GM19467 (cell line): ENCODE data around the gene POPDC3.
A peak's percentile ranks its signal among the peaks of the same experiment; 100 is the strongest.
"Not testable (repeated sequence)": the region's sequence is repeated elsewhere in the genome, so short reads cannot be mapped to it uniquely, and the experiment has no call there.

Experiments used
- ATAC-seq: cut with Tn5 transposase; IDR thresholded peaks from one replicate; pipeline ENCODE4 v1.9.1; 2021; ENCODE audit warnings: mild to moderate bottlenecking, moderate library complexity; ENCODE audit not compliant: unreplicated experiment

The POPDC3 gene, protein sequence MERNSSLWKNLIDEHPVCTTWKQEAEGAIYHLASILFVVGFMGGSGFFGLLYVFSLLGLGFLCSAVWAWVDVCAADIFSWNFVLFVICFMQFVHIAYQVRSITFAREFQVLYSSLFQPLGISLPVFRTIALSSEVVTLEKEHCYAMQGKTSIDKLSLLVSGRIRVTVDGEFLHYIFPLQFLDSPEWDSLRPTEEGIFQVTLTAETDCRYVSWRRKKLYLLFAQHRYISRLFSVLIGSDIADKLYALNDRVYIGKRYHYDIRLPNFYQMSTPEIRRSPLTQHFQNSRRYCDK

DNA sequence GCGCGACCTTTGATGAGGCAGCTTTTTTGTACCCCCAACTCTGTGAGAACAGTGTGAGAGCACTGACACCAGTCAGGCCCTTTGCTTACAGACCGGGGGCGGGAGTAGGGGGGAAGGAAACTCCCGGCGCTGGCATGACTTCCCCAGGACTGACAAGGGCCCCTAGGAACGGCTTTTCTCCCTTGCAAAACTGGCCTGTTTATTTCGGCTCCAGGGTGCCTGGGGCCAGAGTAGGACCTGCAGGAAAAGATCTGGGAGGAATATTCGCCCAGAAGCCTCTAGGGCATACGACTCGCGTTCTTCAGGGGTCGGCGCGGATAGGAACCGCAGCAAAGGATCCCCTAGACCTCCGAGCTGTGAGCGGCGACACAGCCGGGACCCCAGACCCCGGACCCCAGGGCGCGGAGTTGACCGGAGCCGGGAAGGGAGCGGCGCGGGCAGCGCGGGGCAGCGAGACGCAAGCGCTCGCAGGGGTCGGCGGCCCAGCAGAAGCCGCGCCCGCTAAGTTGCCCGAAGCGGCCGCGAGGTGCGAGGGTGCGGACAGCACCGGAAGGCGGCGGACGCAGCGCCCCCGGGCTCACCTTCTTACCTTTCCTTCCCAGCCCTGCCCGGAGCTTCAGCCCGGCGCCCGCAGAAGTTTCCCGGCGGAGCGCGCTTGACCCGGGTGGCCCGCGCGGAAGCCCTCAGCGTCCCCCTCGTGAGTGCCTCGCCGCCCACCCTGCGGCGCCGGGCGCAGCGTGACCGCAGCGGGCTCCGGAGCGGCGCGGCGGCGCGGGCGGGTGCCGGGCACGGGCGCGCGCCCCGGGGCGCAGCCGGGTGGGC is at the start of gene POPDC3:
Gene POPDC3, minus strand, starts transcription at position 771 of the 822 bp plus-strand sequence. CDS start 18,105 bp downstream, outside the sequence.
- no peak for ATAC-seq

DNA sequence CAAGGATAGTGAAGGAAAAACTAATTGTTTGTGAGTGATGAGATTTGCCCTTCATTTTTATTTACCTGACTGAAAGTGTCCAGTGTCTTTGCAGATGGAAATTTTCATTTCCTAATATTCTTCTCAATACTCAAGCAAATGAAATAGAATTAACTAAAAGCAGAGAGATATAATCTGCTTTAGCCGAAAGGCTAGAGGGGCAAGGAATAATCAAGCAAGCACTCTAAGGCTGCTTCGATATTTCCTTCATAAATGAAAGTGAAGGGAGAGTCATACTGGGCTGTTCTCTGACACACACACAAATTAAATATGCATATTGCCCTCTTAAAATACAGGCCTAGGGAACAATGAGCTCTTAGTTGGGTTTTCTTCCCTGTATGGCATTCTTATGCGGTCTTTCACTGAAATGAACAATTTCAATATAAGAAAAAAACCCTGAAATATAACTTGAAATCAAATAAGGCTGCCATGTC is 47.5 kb upstream of the POPDC3 start:
- no peak for ATAC-seq

DNA sequence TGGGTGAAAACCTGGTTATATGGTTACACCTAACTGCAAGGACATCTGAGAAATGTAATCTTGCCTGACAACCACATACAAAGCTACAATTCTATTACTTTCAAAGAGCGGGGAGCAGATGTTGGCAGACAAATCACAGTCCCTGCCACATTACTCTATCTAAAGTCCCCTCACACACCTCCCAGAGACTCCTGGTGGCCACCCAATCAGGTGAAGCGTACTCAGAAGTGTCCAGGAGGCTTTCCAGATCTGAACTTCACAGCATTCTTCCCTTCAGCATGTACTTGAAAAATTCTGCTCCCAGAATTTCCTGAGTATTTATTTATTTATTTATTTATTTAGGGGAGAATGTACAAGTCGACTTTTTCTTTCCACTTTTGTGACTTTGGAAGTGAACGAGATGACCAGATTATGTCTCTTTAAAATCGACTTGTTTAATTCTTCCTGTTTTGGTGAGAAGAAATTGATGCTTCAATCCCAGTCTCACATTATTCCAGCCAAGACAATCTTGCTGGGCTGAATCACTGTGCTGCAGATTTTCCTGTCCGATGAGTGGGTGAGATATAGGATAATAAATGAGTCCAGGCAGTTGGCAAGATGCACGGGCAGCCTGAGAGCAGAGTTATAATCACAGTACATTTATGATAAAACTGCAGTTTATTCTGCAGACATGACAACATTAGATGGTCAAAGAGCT is 46.9 kb upstream of the POPDC3 start:
- no peak for ATAC-seq

DNA sequence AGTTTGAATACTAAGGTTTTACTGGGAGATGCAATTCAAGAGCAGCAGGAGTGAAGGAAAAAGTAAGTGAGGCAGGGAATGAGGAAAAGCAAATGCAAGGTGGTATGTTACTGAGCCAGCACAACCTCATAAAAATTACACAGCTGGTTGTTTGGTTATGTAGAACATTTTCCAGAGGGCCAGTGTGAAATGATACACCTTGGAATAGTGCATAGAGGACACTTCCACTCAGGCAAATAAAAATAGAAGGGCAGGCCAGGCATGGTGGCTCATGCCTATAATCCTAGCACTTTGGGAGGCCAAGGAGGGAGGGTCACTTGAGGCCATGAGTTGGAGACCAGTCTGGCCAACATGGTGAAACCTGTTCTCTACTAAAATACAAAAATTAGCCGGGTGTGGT is 43.4 kb upstream of the POPDC3 start:
- ATAC-seq, result no peak

DNA sequence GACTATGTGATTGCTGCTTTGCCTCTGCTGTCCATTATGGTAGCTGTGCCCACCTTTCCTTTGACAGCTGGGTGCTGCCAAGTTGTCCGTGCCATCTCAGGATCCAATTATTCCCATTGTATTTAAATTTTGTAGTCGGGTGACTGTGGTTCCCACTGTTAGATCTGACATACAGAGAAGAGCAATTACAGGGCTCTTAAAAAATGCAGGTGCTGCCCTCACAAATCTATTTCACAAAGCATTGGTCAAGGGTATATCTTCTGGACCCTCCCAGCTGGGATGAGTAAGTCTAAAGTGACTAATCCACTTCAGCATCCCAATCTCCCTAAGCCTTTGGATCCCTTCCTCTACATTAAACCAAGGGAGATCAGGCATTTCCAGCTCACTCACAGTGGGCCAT is 41.4 kb upstream of the POPDC3 start:
- ATAC-seq, result not testable (repeated sequence)

DNA sequence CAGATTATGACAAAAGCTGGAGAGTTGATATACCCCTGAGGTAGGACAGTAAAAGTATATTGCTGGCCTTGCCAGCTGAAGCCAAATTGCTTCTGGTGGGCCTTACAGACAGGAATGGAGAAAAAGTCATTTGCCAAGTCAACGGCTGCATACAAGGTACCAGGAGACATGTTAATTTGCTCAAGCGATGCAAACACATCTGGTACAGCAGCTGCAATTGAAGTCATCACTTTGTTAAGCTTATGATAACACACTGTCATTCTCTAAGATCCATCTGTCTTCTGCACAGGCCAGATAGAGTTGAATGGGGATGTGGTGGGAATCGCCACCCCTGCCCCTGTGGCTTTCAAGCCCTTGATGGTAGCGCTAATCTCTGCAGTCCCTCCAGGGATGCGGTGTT is 40.4 kb upstream of the POPDC3 start:
- ATAC-seq, result no peak

DNA sequence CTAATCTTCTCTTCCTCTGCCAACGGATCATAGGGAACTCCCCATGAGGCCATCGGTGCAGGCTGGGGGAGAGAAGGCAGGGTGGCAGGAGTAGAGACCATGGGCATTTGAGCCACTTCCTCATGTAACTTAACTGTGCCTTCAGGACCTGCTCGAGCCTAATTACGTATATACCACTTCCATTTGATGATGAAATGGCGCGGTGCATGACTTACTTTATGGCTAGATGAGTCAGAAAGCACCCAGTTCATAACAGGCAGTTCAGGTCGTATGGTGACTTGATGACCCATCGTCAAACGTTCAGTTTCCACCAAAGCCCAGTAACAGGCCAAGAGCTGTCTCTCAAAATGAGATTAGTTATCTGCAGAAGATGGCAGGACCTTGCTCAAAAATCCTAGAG is 39.4 kb upstream of the POPDC3 start:
- ATAC-seq, result not testable (repeated sequence)

DNA sequence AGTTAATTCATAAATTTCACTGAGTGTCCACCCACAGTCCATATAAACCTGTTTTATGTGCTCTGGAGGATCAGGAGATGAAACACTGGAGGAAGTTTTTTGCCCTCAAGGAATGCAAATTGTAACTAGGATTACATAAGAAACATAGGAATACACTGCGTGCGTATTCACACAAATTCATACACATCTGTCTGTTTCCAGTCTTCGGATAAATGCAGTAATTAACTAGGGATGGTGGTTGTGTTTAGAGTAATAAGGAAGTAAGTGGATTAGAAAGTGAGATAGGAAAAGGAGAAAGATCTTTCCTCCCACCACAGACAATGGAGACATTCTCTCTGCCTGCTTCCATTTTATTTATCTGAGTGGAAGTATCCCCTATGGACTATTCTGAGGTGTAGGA is 35.7 kb upstream of the POPDC3 start:
- ATAC-seq, result no peak

DNA sequence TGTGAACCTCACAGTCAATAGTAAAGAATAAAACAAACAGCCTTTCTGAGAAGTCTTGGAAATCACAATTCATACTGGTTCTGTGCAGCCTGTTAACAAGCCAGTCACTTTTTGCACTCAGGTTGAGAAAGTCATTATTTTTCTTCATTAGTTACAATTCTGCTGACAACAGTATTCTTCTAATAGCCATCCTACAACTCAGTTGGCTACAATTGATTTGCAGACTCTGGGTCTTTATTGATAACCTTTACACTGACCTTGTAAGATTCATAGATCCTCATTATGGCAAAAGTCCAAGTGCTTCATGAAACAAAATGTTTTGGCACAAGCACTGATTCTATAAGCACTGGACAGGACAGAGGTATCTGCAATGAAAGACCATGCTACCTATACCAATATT is 34.9 kb upstream of the POPDC3 start:
- ATAC-seq, result no peak

DNA sequence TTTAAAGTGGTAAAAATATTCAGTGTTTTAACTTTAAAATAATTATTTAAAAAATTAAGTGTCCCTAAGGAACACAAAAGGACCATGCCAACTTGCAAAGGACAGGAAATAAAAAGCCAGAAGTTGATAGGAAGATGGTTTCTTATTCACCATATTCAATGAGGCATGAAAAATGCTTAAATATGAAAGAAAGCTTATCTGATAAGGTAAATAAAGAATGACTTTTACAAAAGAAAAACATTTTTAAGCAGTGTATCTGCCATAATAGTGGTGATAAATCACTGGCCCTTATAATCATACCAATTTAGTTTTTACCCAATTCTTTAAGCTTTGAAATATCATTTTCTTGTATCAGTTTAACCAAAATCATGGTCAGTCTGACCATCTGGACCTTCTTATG is 33.5 kb upstream of the POPDC3 start:
- ATAC-seq, result no peak

DNA sequence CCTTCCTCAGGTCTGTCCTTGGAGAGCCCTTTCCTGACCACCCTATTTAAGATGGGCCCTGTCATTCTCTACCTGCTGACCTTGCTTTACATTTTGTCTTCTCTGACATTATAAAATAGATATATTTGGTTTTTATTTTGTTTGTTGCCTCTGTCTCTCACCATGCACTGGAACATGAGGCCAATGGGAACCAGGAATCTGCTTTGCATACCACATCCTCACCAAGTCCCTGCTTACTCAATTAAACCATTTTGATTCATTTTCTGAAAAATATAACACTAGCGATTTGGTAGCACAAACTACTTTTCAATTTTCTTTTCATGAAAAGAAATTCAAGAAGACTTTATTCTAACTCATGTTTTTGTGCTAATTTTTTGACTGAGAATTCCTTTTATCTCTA is 32.8 kb upstream of the POPDC3 start:
- peak; percentile 50 for ATAC-seq

DNA sequence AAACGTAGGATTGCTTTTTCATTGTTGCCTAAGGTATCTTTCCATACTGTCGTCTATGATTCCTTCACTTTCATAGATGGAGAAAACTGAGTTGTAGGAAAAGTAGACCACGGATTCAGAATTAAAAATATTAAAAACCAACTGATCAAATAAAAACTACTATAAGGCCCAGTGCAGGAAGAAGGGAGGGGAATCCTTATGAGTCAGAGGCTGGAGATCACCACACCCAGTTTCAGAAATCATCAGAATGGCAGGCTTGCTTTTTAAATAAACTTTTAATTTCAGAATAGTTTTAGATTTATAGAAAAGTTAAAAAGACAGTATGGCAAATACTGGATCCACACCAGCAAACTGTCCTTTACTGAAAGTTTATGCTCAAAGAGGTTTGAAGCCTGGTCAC is 32.0 kb upstream of the POPDC3 start:
- no peak for ATAC-seq

DNA sequence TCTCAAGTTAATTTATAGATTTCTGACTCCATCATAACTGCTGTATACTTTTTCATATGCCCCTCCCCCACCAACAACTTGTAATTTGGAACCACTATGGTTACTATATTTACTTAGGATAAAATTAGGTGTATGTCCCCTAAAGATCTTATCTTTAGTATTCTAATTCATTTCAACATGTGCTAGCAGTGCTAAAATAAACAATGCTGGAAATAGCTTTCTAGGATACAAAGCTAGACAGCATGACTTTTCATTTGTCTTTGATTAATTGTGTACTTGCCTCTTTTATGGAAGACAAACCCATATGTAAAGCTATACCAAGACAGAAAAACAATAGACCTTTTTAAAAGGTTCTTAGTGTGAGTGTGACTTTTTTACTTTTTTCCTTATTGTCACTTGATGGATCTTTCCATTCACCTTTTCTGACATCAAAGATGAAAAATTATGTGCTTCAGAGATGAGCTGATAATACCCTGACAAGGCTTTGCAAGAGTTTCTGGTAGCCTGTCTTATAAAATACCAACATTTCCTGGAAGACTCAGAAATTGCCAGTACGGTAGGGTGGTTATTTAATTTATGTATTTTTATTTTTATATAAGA is 31.2 kb upstream of the POPDC3 start:
- no peak for ATAC-seq

DNA sequence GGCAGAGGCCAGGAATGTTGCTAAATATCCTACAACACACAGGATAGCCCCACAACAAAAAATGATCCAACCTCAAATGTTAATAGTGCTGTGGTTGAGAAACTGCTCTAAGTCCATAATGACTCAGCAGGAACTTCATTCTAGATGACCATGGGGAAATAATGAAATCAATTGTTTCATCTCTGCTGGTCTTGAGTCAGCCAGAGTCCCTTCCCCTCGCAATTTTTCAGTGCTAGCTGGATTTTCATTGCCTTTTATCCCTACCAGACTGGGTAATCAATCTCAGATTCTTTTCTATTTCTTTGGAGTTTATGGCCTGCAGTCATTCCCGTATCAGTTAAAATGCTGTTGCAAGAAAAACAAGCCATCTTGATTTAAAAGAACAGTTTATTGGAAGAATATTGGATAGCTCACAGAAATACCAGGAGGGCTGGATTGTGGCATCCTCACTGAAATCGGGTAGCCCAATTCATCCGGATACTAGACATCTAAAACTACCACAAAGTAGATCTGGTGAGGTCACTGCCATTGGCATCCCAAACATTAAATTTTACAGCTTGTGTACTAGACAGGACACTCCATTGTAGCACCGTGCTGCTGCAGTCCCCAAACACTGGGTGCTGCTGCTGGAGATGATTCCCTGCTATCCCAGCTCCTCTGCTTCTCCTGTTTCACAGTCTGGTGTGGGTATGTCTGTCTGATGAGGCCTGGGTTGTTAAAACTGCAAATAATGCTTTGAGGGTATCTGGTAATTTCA is 30.3 kb upstream of the POPDC3 start:
- no peak for ATAC-seq

DNA sequence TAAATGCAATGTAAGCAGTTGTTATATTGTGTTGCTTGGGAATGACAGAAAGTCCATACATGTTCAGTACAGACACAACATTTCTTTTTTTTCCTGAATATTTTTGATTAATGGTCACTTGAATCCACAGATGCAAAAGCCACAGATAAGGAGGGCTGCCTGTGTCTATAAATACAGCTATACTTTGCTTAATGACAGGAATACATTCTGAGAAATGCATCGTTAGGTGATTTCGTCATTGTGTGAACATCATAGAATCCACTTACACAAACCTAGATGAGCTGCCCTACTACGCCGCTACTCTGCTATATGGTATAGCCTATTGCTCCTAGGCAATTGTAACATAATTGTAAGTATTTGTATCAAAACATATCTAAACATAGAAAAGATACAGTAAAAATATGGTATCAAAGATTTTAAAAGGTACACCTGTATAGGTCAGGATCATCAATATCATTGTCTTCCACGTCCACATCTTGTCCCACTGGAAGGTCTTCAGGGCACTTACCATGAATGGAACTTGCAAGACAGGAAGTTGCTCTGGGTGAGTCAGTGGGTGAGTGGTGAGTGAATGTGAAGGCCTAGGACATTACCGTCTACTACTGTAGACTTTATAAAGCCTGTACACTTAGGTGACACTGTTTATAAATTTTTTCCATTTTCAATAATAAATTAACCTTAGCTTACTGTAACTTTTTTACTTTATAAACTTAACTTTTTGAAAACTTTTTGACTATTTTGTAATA is 27.9 kb upstream of the POPDC3 start:
- no peak for ATAC-seq

DNA sequence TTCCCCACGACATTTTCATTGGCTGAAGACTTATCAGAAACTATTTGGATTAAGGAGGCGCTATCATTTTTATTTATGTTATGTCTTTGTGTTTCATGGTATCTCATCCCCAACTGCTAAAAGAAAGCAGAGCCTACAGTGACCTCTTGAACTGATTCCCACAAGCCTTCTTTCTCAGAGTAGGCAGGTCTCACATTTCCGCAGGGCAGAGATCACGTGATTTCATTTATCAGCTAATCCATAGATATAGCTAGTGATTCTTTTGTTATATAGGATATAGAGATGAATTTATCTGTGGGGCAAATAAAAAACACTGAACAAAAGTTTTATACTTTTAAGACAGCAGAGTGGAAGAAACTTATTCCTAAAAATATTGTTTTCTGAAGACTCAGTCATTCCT is 25.0 kb upstream of the POPDC3 start:
- no peak for ATAC-seq

DNA sequence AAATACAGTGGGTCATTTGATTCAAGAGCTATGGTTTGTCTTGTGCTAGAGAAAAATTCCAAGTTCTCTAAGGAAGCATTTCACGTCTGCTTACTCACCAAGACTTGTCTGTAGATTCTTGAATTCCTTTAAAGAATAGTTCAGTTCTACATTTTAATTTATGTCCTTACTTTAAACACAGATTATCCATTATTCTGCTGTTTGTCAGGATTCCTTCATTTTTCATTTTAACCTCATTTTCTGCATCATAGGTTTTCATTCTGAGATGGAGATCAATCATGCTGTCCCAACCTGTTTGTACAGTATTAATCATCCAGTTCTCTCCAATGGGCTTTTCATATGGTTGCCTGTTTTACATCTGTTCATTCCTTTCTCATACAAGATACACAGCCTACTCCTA is 24.5 kb upstream of the POPDC3 start:
- no peak for ATAC-seq

DNA sequence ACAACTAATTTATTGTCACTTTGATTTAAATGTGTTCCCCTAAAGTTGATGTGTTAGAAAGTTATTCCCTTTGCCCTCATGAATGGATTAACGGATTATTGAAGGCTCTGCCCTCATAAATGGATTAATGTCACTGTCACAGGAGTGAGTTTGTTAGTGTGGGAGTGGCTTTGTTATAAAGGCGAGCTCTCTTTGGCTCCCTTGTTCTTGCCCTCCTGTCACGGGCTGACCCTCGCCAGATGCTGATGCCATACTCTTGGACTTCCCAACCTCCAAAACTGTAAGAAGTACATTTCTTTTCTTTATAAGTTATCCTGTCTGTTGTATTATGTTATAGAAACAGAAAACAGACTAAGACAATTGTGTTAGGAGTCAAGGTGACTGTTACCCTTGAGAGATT is 22.7 kb upstream of the POPDC3 start:
- no peak for ATAC-seq

DNA sequence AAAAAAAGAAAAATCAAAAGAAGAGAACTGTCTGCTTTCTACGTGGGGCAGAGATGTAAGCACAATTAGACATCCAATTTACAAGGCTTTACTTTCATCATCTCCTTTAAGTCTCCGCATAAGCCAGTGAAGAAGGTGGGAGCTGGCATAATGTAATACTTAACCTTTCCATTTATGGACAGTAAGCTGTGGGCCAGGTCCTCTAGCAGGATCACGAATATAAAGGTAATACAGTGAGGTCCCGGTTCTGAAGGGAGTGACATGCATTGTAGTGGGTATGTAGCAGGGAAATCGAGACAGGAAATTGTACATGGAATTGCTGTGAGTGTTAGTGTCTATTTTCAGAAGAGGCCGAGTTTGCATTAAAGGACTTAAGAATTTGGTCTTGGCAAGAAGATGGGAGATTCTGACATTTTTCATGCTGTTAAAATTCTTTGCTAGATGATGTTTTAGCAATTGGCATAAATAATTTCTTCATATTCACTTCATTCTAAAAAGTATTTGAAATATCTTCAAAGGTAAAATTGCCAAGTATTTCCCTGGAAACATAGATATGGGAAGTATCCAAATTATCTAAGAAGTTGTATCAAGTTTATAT is 20.4 kb upstream of the POPDC3 start:
- no peak for ATAC-seq
